Caco-2 (cell line): ENCODE data around the gene SDHB. TPM values are rescaled to one million over a fixed set of nuclear protein-coding genes. Genes with fewer than 3 reads are reported as not detected.

ENCODE experiments used
- BruUV-seq: library from RNA; stranded (reverse); fragments of 400-500 nt; replicated peaks from 2 replicates; lab custom pipeline; 2021; lab: Mats Ljungman, UMichigan
- CTCF ChIA-PET: fragments of 300-600 bp; sonication (Branson Sonifier 250); formaldehyde crosslinking; loops from one replicate; lab custom pipeline; 2022; ENCODE audit warnings: antibody characterized with exemption; lab: Charles Lee
- POLR2A ChIA-PET: fragments of 300-600 bp; sonication (Branson Sonifier 250); formaldehyde crosslinking; loops from one replicate; lab custom pipeline; 2022; ENCODE audit warnings: antibody characterized with exemption; lab: Charles Lee
- DNase-seq, 2 experiments: peaks; one replicate each; pipeline versions ENCODE4 v3.0.0 to v3.0.0-alpha.2; 2020 to 2022
- H3K27me3 ChIP-seq: replicated peaks from 2 replicates; pipeline ENCODE4 v1.6.0; 2011; ENCODE audit warnings: low read length; ENCODE audit not compliant: control insufficient read depth, insufficient read depth
- H3K36me3 ChIP-seq: 2 replicates; pipeline ENCODE4 v1.5.1; 2011; ENCODE audit warnings: low read length; ENCODE audit not compliant: control insufficient read depth, insufficient read depth
- H3K4me1 ChIP-seq: fragments of 250-450 bp; sonication (Bioruptor Pico); 2 replicates; pipeline ENCODE4 v1.5.1; 2020; ENCODE audit warnings: mild to moderate bottlenecking
- H3K4me3 ChIP-seq: 2 replicates; pipeline ENCODE4 v1.5.1; 2011; ENCODE audit warnings: low read depth, mild to moderate bottlenecking, control low read depth, low read length
- H3K9me3 ChIP-seq: fragments of 250-450 bp; sonication (Bioruptor Pico); 2 replicates; pipeline ENCODE4 v1.5.1; 2020; ENCODE audit warnings: mild to moderate bottlenecking, moderate library complexity
- H3K27ac Mint-ChIP-seq: one replicate; pipeline ENCODE4 v1.8.0; 2022; ENCODE audit warnings: mixed read lengths; ENCODE audit not compliant: unreplicated experiment
- H3K27me3 Mint-ChIP-seq: one replicate; pipeline ENCODE4 v1.8.0; 2022; ENCODE audit warnings: mixed read lengths; ENCODE audit not compliant: insufficient read depth, unreplicated experiment
- H3K36me3 Mint-ChIP-seq: one replicate; pipeline ENCODE4 v1.8.0; 2022; ENCODE audit warnings: mild to moderate bottlenecking, mixed read lengths; ENCODE audit not compliant: insufficient read depth, unreplicated experiment
- H3K4me1 Mint-ChIP-seq: one replicate; pipeline ENCODE4 v1.8.0; 2022; ENCODE audit warnings: low read depth, mixed read lengths; ENCODE audit not compliant: unreplicated experiment
- H3K4me3 Mint-ChIP-seq: one replicate; pipeline ENCODE4 v1.8.0; 2022; ENCODE audit warnings: mild to moderate bottlenecking, moderate library complexity, mixed read lengths; ENCODE audit not compliant: unreplicated experiment
- H3K9me3 Mint-ChIP-seq: one replicate; pipeline ENCODE4 v1.8.0; 2022; ENCODE audit warnings: mixed read lengths; ENCODE audit not compliant: unreplicated experiment
- intact Hi-C: fragments of 100-400 bp; cut with micrococcal nuclease; formaldehyde crosslinking; loops from one replicate; pipeline ENCODE4 v1.10.0; 2022; ENCODE audit not compliant: unreplicated experiment
- total RNA-seq: library from RNA; stranded (reverse); gene quantifications from 2 replicates; pipeline ENCODE4 v1.2.3, GENCODE V29; 2022
- TF ChIP-seq, protein P1 (sequence below), 2 experiments: fragments of 200-600 bp in 1 of 2; IDR thresholded peaks; 1 replicate in 1 of 2; 2 replicates in 1 of 2; pipeline versions ENCODE4 v1.5.1 to v1.8.0; 2011 to 2022; ENCODE audit warnings: antibody characterized with exemption in 1 of 2, control low read depth in 1 of 2, inconsistent platforms in 1 of 2, low read depth in 1 of 2, low read length in 1 of 2, mild to moderate bottlenecking in 1 of 2, moderate library complexity in 1 of 2; ENCODE audit not compliant: insufficient read depth in 1 of 2, severe bottlenecking in 1 of 2, unreplicated experiment in 1 of 2

Gene SDHB
- total RNA-seq, 1 experiment from 2014 or later: 91.5 TPM

DNA sequence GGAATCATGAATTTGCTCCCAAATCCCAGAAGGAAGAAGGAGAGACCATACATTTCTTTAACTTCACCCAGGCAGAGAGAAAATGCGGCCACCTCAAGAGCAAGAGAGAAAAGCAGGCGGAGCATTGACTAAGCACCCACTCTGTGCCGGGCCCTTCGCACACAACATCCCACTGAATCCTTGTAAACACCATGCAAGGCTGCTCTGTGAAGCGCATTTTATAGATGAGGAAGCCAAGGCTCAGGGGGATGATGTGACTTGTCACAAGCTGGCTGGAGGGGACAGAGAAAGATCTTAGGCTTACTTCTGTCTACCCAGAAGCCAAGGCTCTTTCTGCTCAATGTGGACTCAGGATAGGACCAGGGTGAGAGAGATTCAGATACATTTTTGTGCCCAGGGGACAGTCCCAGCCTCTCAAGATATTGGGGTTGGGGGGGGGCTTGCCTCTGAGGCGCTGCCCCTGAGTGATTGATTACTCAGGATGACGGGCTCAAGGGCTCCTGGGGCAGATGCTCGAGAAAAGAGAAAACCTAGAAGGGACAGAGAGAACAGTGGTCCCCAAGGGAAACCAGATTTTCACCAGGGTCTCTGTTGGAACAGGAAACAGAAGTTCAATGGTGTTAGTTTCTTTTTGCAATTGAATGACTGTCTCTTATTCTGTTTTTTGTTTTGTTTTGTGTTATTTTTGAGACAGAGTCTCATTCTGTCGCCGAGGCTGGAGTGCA is 45.9 kb upstream of the SDHB start:
- Histone ChIP-seq H3K36me3 (no peaks in the 10 kb centered on the region), H3K27me3 (no peaks in the 10 kb centered on the region), H3K9me3 (no peaks in the 10 kb centered on the region), H3K4me1 (peaks cover 15% of the 10 kb centered on the region), H3K4me3 (no peak overlapping the region)
- TF ChIP-seq, protein P1, sequence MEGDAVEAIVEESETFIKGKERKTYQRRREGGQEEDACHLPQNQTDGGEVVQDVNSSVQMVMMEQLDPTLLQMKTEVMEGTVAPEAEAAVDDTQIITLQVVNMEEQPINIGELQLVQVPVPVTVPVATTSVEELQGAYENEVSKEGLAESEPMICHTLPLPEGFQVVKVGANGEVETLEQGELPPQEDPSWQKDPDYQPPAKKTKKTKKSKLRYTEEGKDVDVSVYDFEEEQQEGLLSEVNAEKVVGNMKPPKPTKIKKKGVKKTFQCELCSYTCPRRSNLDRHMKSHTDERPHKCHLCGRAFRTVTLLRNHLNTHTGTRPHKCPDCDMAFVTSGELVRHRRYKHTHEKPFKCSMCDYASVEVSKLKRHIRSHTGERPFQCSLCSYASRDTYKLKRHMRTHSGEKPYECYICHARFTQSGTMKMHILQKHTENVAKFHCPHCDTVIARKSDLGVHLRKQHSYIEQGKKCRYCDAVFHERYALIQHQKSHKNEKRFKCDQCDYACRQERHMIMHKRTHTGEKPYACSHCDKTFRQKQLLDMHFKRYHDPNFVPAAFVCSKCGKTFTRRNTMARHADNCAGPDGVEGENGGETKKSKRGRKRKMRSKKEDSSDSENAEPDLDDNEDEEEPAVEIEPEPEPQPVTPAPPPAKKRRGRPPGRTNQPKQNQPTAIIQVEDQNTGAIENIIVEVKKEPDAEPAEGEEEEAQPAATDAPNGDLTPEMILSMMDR (IDR thresholded peaks at IDR 0.05; ENCODE audit: insufficient read depth in 1 of 2, low read depth in 1 of 2, low read length in 1 of 2, severe bottlenecking in 1 of 2, unreplicated experiment in 1 of 2): no peak
- no peak overlapping the region for H3K4me3 Mint-ChIP-seq
- no peaks in the 10 kb centered on the region for H3K36me3 Mint-ChIP-seq
- peaks cover 7% of the 10 kb centered on the region for H3K4me1 Mint-ChIP-seq
- CTCF ChIA-PET: no interaction called here
- H3K9me3 Mint-ChIP-seq: no peaks in the 10 kb centered on the region
- no peak overlapping the region for H3K27ac Mint-ChIP-seq
- no TSS peak for BruUV-seq
- H3K27me3 Mint-ChIP-seq: no peaks in the 10 kb centered on the region
- POLR2A ChIA-PET: no interaction called here
- no peak for DNase-seq
- intact Hi-C loops: no loop called here

DNA sequence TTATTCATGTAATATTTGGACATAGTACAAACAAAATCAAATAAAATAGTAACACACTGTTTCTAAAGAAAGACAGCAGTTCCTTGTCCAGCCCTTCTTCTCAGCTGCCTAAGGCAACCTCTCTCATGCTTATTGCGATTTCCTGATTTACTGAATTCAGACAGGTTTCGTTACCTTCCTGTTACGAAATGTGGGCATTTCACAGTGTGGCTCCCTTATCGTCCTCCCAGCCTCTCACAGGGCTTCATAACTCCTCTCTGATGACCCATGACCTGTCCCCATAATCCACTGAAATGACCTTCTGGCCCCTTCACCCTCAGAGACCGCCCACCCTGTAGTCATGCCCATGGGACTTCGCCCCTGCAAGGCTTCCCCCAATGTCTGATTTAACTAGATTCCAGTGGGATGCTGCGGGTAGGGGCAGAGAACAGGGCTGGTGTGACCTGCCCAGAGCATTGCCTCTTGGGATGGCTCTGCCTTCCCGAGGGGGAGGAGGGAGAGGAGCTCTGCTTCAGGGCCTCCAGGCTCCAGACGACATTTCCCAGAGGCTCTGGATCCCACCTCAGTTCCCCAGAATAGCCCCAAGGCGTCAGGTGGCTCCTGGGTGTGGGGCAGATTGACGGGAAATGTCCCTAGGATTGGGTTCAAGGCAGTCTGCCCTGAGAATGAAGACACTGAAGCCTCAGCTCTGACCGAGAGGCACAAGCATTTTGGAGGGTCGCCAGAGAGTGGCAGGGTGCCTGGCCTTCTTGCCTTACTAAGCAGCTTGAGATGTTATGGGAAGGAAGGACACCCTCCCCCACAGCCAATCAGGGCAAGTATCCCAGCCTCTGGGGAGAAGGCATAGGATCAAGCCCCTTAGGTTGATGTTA is 44.9 kb upstream of the SDHB start:
- Mint-ChIP-seq H3K27me3 (no peaks in the 10 kb centered on the region), H3K4me3 (no peak overlapping the region), H3K36me3 (no peaks in the 10 kb centered on the region), H3K27ac (peak overlapping the region; percentile 35), H3K4me1 (peaks cover 7% of the 10 kb centered on the region), H3K9me3 (no peaks in the 10 kb centered on the region)
- TF ChIP-seq, protein P1 (IDR thresholded peaks at IDR 0.05; ENCODE audit: insufficient read depth in 1 of 2, low read depth in 1 of 2, low read length in 1 of 2, severe bottlenecking in 1 of 2, unreplicated experiment in 1 of 2): no peak
- no peaks in the 10 kb centered on the region for H3K9me3 ChIP-seq
- H3K4me3 ChIP-seq: no peak overlapping the region
- no peaks in the 10 kb centered on the region for H3K36me3 ChIP-seq
- DNase-seq: peak in 1 of 2 experiments; percentile 19
- peaks cover 15% of the 10 kb centered on the region for H3K4me1 ChIP-seq
- POLR2A ChIA-PET: no interaction called here
- intact Hi-C loops: no loop called here
- no TSS peak for BruUV-seq
- CTCF ChIA-PET: no interaction called here
- H3K27me3 ChIP-seq: no peaks in the 10 kb centered on the region

DNA sequence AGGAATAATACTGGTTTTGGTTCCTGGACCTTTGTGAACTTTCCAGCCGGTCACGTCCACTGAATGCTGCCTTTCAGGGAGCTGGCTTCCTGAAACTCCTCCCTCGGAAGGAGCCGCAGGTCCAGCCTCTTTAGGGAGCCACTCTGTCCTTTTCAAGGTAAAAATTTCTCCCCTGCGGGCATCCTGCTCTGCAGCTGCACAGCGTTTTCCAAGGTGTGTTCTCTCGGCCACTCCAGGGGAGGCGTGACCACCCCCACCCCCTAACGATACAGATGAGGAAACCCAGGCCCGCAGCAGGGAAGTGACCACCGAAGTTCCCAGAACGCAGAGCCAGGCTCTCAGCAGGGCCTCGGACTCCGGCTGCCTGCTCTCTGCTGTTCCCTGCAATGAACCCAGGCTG is 44.0 kb upstream of the SDHB start:
- Histone ChIP-seq H3K9me3 (no peaks in the 10 kb centered on the region), H3K4me3 (no peak overlapping the region), H3K4me1 (peaks cover 15% of the 10 kb centered on the region), H3K36me3 (no peaks in the 10 kb centered on the region), H3K27me3 (no peaks in the 10 kb centered on the region)
- no peak for DNase-seq
- POLR2A ChIA-PET: no interaction called here
- TF ChIP-seq, protein P1 (IDR thresholded peaks at IDR 0.05; ENCODE audit: insufficient read depth in 1 of 2, low read depth in 1 of 2, low read length in 1 of 2, severe bottlenecking in 1 of 2, unreplicated experiment in 1 of 2): no peak
- Mint-ChIP-seq H3K4me1 (peaks cover 7% of the 10 kb centered on the region), H3K27ac (no peak overlapping the region), H3K36me3 (no peaks in the 10 kb centered on the region), H3K27me3 (no peaks in the 10 kb centered on the region), H3K9me3 (no peaks in the 10 kb centered on the region), H3K4me3 (no peak overlapping the region)
- intact Hi-C loops: no loop called here
- BruUV-seq: no TSS peak
- CTCF ChIA-PET: no interaction called here
